HepG2 (cell line): ENCODE results near the gene RMDN2. TPM values are rescaled to one million over a fixed set of nuclear protein-coding genes. Genes with fewer than 3 reads are reported as not detected.

Experiments used
- ATAC-seq: fragments of 200-7000 bp; cut with Tn5 transposase; 3 replicates; pipeline ENCODE4 v1.9.1; 2020; ENCODE audit warnings: mild to moderate bottlenecking, moderate library complexity
- BruUV-seq: library from RNA; stranded (reverse); fragments of 400-500 nt; replicated peaks from 2 replicates; lab custom pipeline; 2021; lab: Mats Ljungman, UMichigan
- CTCF ChIA-PET: fragments of 300-600 bp; formaldehyde crosslinking; extraction: SDS; loops from one replicate; lab custom pipeline; 2021; ENCODE audit warnings: low total read pairs, inconsistent platforms, low intra/inter-chr PET ratio; lab: Yijun Ruan, JAX
- POLR2A ChIA-PET: fragments of 350-600 bp; sonication (Branson Sonifier 250); formaldehyde crosslinking; loops from one replicate; lab custom pipeline; 2020; ENCODE audit warnings: antibody characterized with exemption, inconsistent platforms; lab: Yijun Ruan, JAX
- DNase-seq: peaks from one replicate; pipeline ENCODE4 v3.0.0-alpha.2; 2015; ENCODE audit warnings: low spot score
- FAIRE-seq: peaks from 3 replicates; lab custom pipeline; 2011; peaks lifted over from hg19 to GRCh38; lab: Jason Lieb, UNC
- H2AFZ ChIP-seq: one replicate; pipeline ENCODE4 v1.6.1; 2011; ENCODE audit warnings: low read length, inconsistent platforms
- H3K27ac ChIP-seq: fragments of 300-600 bp; 3 replicates; pipeline ENCODE4 v1.8.0; 2011; ENCODE audit warnings: mixed run types, mild to moderate bottlenecking, mixed read lengths, low read length, inconsistent platforms; ENCODE audit not compliant: insufficient read depth; ENCODE audit errors: extremely low read length
- H3K27me3 ChIP-seq, 2 experiments: fragments of 200-600 bp in 1 of 2; 2 replicates in 1 of 2; 3 replicates in 1 of 2; pipeline versions ENCODE4 v1.6.0 to v1.8.0; 2011; ENCODE audit warnings: low read length in 2 of 2, mild to moderate bottlenecking in 2 of 2, moderate library complexity in 2 of 2, inconsistent platforms in 1 of 2; ENCODE audit not compliant: insufficient read depth in 2 of 2, control insufficient read depth in 1 of 2
- H3K36me3 ChIP-seq, 2 experiments: fragments of 200-600 bp in 1 of 2; replicated peaks in 1 of 2; 2 replicates in 1 of 2; 3 replicates in 1 of 2; pipeline versions ENCODE4 v1.5.1 to v1.8.0; 2011; ENCODE audit warnings: low read length in 2 of 2, inconsistent platforms in 1 of 2; ENCODE audit not compliant: insufficient read depth in 2 of 2, control insufficient read depth in 1 of 2
- H3K4me1 ChIP-seq: 2 replicates; pipeline ENCODE4 v1.5.1; 2012; ENCODE audit warnings: low read length, inconsistent platforms; ENCODE audit not compliant: insufficient read depth
- H3K4me2 ChIP-seq: 2 replicates; pipeline ENCODE4 v1.6.0; 2011; ENCODE audit warnings: low read depth, low read length, inconsistent platforms
- H3K4me3 ChIP-seq, 3 experiments: fragments of 200-600 bp in 1 of 3; sonication (generic), shearing (Covaris generic) in 1 of 3; replicated peaks in 1 of 3; 2 replicates each; pipeline ENCODE4 v1.5.1; 2011 to 2016; ENCODE audit warnings: low read length in 3 of 3, inconsistent platforms in 2 of 3, low read depth in 2 of 3, mild to moderate bottlenecking in 2 of 3, control low read depth in 1 of 3, mixed read lengths in 1 of 3; ENCODE audit not compliant: insufficient read depth in 1 of 3
- H3K79me2 ChIP-seq: one replicate; pipeline ENCODE4 v1.6.1; 2011; ENCODE audit warnings: low read length, inconsistent platforms; ENCODE audit not compliant: insufficient read depth
- H3K9ac ChIP-seq: 2 replicates; pipeline ENCODE4 v1.6.0; 2011; ENCODE audit warnings: mild to moderate bottlenecking, low read depth, low read length, inconsistent platforms; ENCODE audit not compliant: insufficient read depth
- H3K9me3 ChIP-seq: 2 replicates; pipeline ENCODE4 v1.5.1; 2012; ENCODE audit warnings: mild to moderate bottlenecking, low read length
- H4K20me1 ChIP-seq: 2 replicates; pipeline ENCODE4 v1.6.0; 2011; ENCODE audit warnings: inconsistent platforms, mild to moderate bottlenecking, low read length, moderate library complexity; ENCODE audit not compliant: insufficient read depth
- MLLT10 ChIP-seq: sonication (generic); formaldehyde crosslinking; IDR thresholded peaks from 2 replicates; pipeline ENCODE4 v1.4.0; 2020; ENCODE audit warnings: missing genetic modification reagents
- SRSF1 ChIP-seq: fragments of 200-400 bp; formaldehyde crosslinking; optimal IDR thresholded peaks from 2 replicates; pipeline ENCODE3; 2017; ENCODE audit warnings: mild to moderate bottlenecking, low read depth, low read length, moderate library complexity
- TOPORS ChIP-seq: sonication (generic); formaldehyde crosslinking; IDR thresholded peaks from 2 replicates; pipeline ENCODE4 v1.8.0; 2023; ENCODE audit warnings: mild to moderate bottlenecking, missing genetic modification reagents
- ZNF317 ChIP-seq: sonication (generic); formaldehyde crosslinking; IDR thresholded peaks from 2 replicates; pipeline ENCODE4 v1.5.0; 2020; ENCODE audit warnings: mild to moderate bottlenecking, missing genetic modification reagents
- ZNF616 ChIP-seq: sonication (generic); formaldehyde crosslinking; IDR thresholded peaks from 2 replicates; pipeline ENCODE4 v1.5.0; 2020; ENCODE audit warnings: low read depth, mild to moderate bottlenecking, missing genetic modification reagents
- ZNF746 ChIP-seq: sonication (generic); formaldehyde crosslinking; IDR thresholded peaks from 2 replicates; pipeline ENCODE4 v1.8.0; 2022; ENCODE audit warnings: mild to moderate bottlenecking, missing genetic modification reagents
- ZSCAN30 ChIP-seq: sonication (generic); formaldehyde crosslinking; IDR thresholded peaks from 2 replicates; pipeline ENCODE4 v1.5.0; 2020; ENCODE audit warnings: mild to moderate bottlenecking, missing genetic modification reagents
- WGBS: methylation state at CpG from one replicate; pipeline ENCODE4 v1.1.6; 2017; ENCODE audit warnings: low lambda C conversion rate; 5-methylcytosine and 5-hydroxymethylcytosine counted together
- in situ Hi-C: cut with HindIII; loops from 2 replicates; pipeline ENCODE4 v1.10.0; 2017; ENCODE audit warnings: low pct_unique_long_range_greater_than_20kb; ENCODE audit not compliant: extremely low pct_ligation_motif_present
- intact Hi-C: fragments of 100-400 bp; cut with micrococcal nuclease; formaldehyde crosslinking; loops from one replicate; pipeline ENCODE4 v1.10.0; 2022; ENCODE audit not compliant: unreplicated experiment
- polyA plus RNA-seq, 8 experiments: library from polyadenylated mRNA; depleted of rRNA in 3 of 8; stranded (reverse) in 7 of 8; unstranded in 1 of 8; fragments of >200 nt; fragmentation: Illumina TruSeq in 4 of 8; extraction: Trizol in 4 of 8; gene quantifications; 2 replicates each; pipeline versions ENCODE4 v1.2.1 to v1.2.3, GENCODE V29; 2011 to 2016; ENCODE audit warnings: low read depth in 4 of 8, missing spikeins in 1 of 8, mixed read lengths in 1 of 8; ENCODE audit not compliant: insufficient read depth in 1 of 8
- total RNA-seq, 5 experiments: library from RNA; depleted of rRNA; stranded (reverse); fragments of >200 nt; fragmentation: Illumina TruSeq; extraction: Trizol; gene quantifications; 2 replicates each; pipeline ENCODE4 v1.2.3, GENCODE V29; 2016; ENCODE audit warnings: low read depth in 1 of 5
- TF ChIP-seq, protein P1 (sequence below): sonication (generic); formaldehyde crosslinking; IDR thresholded peaks from 2 replicates; pipeline ENCODE4 v1.8.1; 2023; ENCODE audit warnings: mild to moderate bottlenecking, inconsistent platforms, moderate library complexity, missing genetic modification reagents, borderline replicate concordance
- TF ChIP-seq, protein P2 (sequence below): sonication (generic); formaldehyde crosslinking; IDR thresholded peaks from 2 replicates; pipeline ENCODE4 v1.4.0; 2020; ENCODE audit warnings: mild to moderate bottlenecking, missing genetic modification reagents, borderline replicate concordance

The RMDN2 gene
- total and polyA plus RNA-seq, 2 of the 13 experiments (the other 11 are each of a cell fraction or from before 2014, with no cell fraction given) = 2.3 to 8.9 TPM

- H3K9me3 ChIP-seq = no peaks in the 10 kb centered on the region
- DNase-seq = no peak
- H3K9ac ChIP-seq = no peak overlapping the region
- no peaks in the 10 kb centered on the region for H3K36me3 ChIP-seq
- intact Hi-C loops (no loop called here), in situ Hi-C loops (no loop called here)
- ChIA-PET POLR2A (no interaction called here), CTCF (no interaction called here)
- no peaks in the 10 kb centered on the region for H3K4me1 ChIP-seq
- no TSS peak for BruUV-seq
- H4K20me1 ChIP-seq = no peaks in the 10 kb centered on the region
- 51% methylated on average over 6 of the region's 6 CpGs for WGBS
- no peaks in the 10 kb centered on the region for H3K79me2 ChIP-seq
- peaks cover 0 to 12% of the 10 kb centered on the region in 2 experiments; a peak in 3 of 5 replicates for H3K27me3 ChIP-seq
- H2AFZ ChIP-seq = no peak overlapping the region
- no peak for FAIRE-seq
- no peak overlapping the region for H3K4me3 ChIP-seq
- TF ChIP-seq MLLT10 (no peak), TOPORS (CRISPR knock-in tag) (no peak), ZNF746 (CRISPR knock-in tag) (no peak), ZNF616 (CRISPR knock-in tag) (no peak), ZNF317 (CRISPR knock-in tag) (no peak), ZSCAN30 (no peak), SRSF1 (no peak)
- TF ChIP-seq, protein P1, sequence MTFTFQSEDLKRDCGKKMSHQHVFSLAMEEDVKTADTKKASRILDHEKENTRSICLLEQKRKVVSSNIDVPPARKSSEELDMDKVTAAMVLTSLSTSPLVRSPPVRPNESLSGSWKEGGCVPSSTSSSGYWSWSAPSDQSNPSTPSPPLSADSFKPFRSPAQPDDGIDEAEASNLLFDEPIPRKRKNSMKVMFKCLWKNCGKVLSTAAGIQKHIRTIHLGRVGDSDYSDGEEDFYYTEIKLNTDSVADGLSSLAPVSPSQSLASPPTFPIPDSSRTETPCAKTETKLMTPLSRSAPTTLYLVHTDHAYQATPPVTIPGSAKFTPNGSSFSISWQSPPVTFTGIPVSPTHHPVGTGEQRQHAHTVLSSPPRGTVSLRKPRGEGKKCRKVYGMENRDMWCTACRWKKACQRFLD (CRISPR knock-in tag) = no peak
- TF ChIP-seq, protein P2, sequence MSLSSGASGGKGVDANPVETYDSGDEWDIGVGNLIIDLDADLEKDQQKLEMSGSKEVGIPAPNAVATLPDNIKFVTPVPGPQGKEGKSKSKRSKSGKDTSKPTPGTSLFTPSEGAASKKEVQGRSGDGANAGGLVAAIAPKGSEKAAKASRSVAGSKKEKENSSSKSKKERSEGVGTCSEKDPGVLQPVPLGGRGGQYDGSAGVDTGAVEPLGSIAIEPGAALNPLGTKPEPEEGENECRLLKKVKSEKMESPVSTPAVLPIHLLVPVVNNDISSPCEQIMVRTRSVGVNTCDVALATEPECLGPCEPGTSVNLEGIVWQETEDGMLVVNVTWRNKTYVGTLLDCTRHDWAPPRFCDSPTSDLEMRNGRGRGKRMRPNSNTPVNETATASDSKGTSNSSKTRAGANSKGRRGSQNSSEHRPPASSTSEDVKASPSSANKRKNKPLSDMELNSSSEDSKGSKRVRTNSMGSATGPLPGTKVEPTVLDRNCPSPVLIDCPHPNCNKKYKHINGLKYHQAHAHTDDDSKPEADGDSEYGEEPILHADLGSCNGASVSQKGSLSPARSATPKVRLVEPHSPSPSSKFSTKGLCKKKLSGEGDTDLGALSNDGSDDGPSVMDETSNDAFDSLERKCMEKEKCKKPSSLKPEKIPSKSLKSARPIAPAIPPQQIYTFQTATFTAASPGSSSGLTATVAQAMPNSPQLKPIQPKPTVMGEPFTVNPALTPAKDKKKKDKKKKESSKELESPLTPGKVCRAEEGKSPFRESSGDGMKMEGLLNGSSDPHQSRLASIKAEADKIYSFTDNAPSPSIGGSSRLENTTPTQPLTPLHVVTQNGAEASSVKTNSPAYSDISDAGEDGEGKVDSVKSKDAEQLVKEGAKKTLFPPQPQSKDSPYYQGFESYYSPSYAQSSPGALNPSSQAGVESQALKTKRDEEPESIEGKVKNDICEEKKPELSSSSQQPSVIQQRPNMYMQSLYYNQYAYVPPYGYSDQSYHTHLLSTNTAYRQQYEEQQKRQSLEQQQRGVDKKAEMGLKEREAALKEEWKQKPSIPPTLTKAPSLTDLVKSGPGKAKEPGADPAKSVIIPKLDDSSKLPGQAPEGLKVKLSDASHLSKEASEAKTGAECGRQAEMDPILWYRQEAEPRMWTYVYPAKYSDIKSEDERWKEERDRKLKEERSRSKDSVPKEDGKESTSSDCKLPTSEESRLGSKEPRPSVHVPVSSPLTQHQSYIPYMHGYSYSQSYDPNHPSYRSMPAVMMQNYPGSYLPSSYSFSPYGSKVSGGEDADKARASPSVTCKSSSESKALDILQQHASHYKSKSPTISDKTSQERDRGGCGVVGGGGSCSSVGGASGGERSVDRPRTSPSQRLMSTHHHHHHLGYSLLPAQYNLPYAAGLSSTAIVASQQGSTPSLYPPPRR = no peak
- no peak overlapping the region for H3K27ac ChIP-seq
- no peak overlapping the region for H3K4me2 ChIP-seq
- ATAC-seq = no peak
Observed at GRCh38 chr2:38065502-38066135, 140.5 kb downstream of the RMDN2 start.
